Vagina (tissue), 2 donors: Measurements from ENCODE around the gene FGFR2.

ENCODE experiments used
- CTCF ChIP-seq, 3 experiments: fragments of 450-650 bp in 2 of 3; fragments of 200-600 bp in 1 of 3; sonication (generic) in 1 of 3; IDR thresholded peaks; one replicate each; pipeline ENCODE4 v1.5.1; 2017 to 2019; ENCODE audit warnings: antibody characterized with exemption in 3 of 3, mild to moderate bottlenecking in 2 of 3, moderate library complexity in 2 of 3
- POLR2A ChIP-seq, 2 donors: fragments of 450-650 bp; IDR thresholded peaks; one replicate each; pipeline ENCODE4 v1.6.1; 2017; ENCODE audit warnings: antibody characterized with exemption in 2 of 2, mild to moderate bottlenecking in 2 of 2, moderate library complexity in 2 of 2

GRCh38 chr10:121633056-121633455, 34.8 kb upstream of the FGFR2 start:
- TF ChIP-seq CTCF (IDR thresholded peaks at IDR 0.05), result no peak
- TF ChIP-seq POLR2A (IDR thresholded peaks at IDR 0.05), result no peak
